CD1c-positive myeloid dendritic cell (primary cell): Measurements from ENCODE around the gene NTHL1.

Experiments used
- DNase-seq: peaks from one replicate; pipeline ENCODE4 v3.0.0-alpha.2; 2016; ENCODE audit errors: extremely low spot score

Gene NTHL1

GRCh38 chr16:1992704-1993317 is 54.8 kb downstream of the NTHL1 start:
- no peak for DNase-seq

GRCh38 chr16:1991948-1992703 is 55.5 kb downstream of the NTHL1 start:
- DNase-seq: peak; percentile 98

GRCh38 chr16:1991588-1991947 is 56.1 kb downstream of the NTHL1 start:
- DNase-seq: no peak

- peak; percentile 36 for DNase-seq
These were observed 56.5 kb downstream of the NTHL1 start for GRCh38 chr16:1991135-1991551.

GRCh38 chr16:1990351-1991134 is 57.1 kb downstream of the NTHL1 start:
- no peak for DNase-seq

GRCh38 chr16:1990101-1990350 is 57.6 kb downstream of the NTHL1 start:
- DNase-seq: no peak
